Right lobe of liver (tissue), 4 donors: ENCODE results near the gene SLX4IP.

Experiments used
- POLR2A ChIP-seq: fragments of 450-650 bp; IDR thresholded peaks from one replicate; pipeline ENCODE4 v1.6.1; 2017; ENCODE audit warnings: antibody characterized with exemption, mild to moderate bottlenecking
- TF ChIP-seq, protein P1 (sequence below), 4 donors: fragments of 200-600 bp in 3 of 4; fragments of 450-650 bp in 1 of 4; IDR thresholded peaks; one replicate each; pipeline versions ENCODE4 v1.5.1 to v1.8.0; 2016 to 2022; ENCODE audit warnings: antibody characterized with exemption in 4 of 4, mild to moderate bottlenecking in 2 of 4
- donor health status: DM: no; HTN: no; CAD: no.
- donor health status: DM: no; HTN: no; CAD: no.
- donor health status: DM: no; HTN: yes; CAD: no.

DNA sequence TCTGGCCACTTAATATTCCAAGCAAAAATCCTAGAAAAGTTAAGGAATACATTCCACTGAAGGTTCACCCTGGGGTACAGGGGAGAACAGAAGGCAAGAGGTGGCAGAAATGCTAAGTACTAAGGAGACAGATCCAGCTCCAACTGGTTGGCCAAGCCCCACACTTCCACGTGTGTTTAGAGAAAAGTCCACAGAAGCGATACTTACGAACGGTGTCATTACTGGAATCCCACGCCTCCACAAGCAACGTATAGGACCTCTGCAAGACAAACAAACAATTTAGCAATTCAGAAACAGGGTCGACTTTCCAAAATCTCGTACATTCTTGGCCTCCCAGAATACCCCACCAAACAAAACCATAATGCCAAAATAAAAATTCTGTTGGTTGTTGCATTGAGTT lies 228.7 kb downstream of the SLX4IP start:
- TF ChIP-seq, protein P1, sequence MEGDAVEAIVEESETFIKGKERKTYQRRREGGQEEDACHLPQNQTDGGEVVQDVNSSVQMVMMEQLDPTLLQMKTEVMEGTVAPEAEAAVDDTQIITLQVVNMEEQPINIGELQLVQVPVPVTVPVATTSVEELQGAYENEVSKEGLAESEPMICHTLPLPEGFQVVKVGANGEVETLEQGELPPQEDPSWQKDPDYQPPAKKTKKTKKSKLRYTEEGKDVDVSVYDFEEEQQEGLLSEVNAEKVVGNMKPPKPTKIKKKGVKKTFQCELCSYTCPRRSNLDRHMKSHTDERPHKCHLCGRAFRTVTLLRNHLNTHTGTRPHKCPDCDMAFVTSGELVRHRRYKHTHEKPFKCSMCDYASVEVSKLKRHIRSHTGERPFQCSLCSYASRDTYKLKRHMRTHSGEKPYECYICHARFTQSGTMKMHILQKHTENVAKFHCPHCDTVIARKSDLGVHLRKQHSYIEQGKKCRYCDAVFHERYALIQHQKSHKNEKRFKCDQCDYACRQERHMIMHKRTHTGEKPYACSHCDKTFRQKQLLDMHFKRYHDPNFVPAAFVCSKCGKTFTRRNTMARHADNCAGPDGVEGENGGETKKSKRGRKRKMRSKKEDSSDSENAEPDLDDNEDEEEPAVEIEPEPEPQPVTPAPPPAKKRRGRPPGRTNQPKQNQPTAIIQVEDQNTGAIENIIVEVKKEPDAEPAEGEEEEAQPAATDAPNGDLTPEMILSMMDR (IDR thresholded peaks at IDR 0.05) = no peak
- TF ChIP-seq POLR2A = no peak
